GM20000 (cell line): ENCODE results near the gene FAM168A.
A peak's percentile ranks its signal among the peaks of the same experiment; 100 is the strongest.
"Not testable (repeated sequence)": the region's sequence is repeated elsewhere in the genome, so short reads cannot be mapped to it uniquely, and the experiment has no call there.

Source experiments
- DNase-seq: peaks from one replicate; pipeline ENCODE4 v3.0.0; 2012; ENCODE audit warnings: low spot score
- TF ChIP-seq, protein P1 (sequence below): IDR thresholded peaks from 2 replicates; pipeline ENCODE4 v1.5.1; 2012; ENCODE audit warnings: mild to moderate bottlenecking, control low read depth; ENCODE audit errors: extremely low read depth, missing control alignments

FAM168A gene

DNA sequence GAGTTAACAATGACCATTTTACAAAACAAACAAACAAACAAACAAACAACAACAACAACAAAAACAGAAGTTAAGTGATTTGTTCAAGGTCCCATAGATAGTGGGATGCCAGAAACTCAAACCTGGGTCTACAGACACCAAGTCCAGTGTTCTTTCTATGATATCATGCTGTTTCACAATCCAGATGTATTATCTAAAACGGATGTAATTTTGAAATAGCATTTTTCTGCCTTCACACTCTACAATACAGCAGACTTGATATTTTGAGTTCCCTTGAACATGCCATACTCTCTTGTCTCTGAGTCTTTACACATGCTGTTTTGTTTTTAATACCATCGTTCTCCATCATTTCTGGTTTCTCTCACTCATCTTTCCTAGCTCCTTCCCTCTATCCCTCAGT, 117.2 kb downstream of the FAM168A start:
- no peak for DNase-seq

DNA sequence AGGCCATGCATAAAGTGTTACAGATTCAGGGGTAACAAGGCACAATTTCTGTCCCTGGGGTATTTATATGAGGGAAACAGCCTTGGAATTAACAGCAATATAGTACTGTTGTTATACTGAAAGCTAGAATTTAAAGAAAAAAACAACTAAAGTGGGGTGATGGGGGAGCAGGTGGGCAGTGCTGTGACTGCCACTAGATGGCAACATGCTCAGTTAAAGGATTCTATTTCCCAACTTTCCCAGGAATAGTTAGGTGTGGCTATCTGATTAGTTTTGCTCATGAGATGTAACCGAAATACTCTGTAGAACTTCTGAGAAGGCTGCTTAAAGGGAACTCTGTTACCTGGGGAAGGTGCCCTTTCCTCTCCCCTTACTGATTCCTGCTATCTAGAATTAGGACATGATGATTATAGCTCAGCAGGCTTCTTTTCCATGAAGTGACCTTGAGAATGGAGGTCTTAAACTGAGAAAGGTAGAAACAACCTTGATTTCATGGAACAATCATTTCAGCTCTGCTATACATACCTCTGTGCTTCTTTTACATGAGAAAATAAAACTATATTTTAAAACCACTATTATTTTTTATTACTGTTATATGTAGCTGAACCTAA, 119.1 kb downstream of the FAM168A start:
- TF ChIP-seq, protein P1, sequence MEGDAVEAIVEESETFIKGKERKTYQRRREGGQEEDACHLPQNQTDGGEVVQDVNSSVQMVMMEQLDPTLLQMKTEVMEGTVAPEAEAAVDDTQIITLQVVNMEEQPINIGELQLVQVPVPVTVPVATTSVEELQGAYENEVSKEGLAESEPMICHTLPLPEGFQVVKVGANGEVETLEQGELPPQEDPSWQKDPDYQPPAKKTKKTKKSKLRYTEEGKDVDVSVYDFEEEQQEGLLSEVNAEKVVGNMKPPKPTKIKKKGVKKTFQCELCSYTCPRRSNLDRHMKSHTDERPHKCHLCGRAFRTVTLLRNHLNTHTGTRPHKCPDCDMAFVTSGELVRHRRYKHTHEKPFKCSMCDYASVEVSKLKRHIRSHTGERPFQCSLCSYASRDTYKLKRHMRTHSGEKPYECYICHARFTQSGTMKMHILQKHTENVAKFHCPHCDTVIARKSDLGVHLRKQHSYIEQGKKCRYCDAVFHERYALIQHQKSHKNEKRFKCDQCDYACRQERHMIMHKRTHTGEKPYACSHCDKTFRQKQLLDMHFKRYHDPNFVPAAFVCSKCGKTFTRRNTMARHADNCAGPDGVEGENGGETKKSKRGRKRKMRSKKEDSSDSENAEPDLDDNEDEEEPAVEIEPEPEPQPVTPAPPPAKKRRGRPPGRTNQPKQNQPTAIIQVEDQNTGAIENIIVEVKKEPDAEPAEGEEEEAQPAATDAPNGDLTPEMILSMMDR, result peak; percentile 42
- DNase-seq, result peak; percentile 9

More for the DNA sequence above, 117.2 kb downstream of the FAM168A start:
- TF ChIP-seq, protein P1, result no peak

DNA sequence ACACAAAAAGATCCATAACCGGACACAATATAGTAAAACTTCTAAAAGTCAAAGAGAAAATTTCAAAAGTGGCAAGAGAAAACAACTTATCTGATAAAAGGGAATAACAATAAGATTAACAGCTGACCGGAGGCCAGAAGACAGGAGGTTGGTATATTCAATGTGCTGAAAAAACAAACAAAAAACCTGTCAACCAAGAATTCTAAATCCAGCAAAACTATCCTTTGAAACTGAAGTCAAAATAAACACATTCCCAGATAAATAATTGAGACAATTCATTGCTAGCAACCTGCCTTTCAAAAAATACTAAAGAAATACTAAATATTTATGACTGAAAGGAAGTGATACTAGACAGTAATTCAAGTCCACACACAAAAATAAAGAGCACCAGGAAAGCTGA, 120.4 kb downstream of the FAM168A start:
- TF ChIP-seq, protein P1, result no peak
- DNase-seq, result no peak

DNA sequence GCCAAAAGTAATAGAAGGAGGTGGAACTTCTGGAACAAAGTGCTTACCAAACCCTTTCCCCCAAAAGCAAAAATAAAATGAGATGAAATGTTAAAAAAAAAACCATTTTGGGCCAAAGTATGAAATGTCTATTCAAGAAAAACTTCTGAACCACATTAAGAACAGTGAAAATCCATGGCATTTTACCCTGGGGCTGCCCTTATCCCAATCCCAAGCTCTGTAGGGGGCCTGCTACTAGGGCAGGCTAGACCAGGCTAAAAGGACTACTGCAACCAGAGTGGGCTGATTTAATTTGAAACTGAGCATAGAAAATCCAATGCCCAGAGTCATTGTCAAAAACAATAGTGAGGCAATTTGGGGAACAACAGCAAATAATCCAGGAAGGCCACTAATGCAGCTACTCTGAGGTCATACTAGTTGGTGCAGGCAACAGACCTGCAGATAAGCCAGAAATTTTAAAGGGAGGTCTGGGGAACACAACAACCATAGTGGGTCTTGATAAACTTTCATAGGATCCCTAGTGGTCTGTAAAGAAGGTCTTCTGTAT, 122.3 kb downstream of the FAM168A start:
- TF ChIP-seq, protein P1, result no peak
- no peak for DNase-seq

DNA sequence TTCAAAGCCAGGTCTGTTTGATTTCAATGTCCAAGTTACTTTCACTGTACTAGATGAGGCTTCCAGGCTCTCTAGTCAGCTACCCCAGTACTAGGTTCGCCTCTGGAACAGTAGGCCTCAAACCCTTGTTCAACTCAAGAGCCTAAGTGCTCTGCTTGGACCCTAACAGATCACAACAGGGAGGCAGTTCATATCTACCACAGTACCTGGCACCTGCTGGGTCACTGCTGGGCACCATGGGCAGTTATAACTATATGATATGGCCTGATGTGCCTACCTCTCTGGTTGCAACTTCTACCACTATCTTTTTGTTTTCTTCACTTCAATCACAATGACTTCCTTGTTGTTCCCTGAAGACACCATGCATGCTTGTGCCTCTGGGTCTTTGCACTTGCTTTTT, 124.7 kb downstream of the FAM168A start:
- DNase-seq, result no peak
- TF ChIP-seq, protein P1, result no peak

DNA sequence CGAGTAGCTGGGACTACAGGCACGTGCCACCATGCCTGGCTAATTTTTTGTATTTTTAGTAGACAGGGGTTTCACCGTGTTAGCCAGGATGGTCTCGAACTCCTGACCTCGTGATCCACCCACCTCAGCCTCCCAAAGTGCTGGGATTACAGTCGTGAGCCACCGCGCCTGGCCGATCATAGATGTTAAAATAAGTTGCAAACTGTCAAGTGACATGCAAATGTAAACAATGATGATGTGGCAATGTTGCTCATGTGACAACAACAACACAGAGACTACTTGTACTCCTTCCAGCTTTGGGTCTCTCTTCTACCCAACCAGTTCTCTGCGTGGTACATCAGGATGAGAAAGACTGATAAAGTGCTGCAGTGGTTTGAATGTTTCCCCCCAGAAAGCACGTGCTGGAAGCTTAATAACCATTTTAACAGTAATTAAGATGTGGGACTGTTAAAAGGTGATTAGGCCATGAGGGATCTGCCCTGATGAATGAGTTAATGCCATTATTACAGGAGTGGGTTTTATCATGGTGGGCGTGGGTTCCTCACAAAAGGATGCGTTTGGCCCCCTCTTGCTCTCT, 127.8 kb downstream of the FAM168A start:
- DNase-seq, result not testable (repeated sequence)

DNA sequence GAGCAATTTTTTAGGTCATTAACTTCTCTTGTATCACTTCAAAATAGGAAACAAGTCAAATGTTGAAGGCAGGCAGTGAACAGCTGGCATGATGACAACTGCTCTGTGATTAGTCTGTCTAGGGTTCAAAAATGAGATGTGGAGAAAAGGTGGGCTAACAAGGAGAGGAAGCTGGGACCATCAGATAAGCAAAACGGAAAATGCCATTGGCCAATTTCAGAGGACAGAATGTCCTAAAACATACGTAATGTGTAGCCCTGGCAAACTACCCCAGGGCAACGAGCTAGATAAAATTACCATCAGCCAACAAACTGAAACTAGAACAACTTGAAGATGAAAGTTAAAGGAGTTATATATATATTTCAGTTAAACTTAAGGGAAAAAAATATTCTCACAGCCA, 128.5 kb downstream of the FAM168A start:
- DNase-seq, result no peak
- TF ChIP-seq, protein P1, result no peak

DNA sequence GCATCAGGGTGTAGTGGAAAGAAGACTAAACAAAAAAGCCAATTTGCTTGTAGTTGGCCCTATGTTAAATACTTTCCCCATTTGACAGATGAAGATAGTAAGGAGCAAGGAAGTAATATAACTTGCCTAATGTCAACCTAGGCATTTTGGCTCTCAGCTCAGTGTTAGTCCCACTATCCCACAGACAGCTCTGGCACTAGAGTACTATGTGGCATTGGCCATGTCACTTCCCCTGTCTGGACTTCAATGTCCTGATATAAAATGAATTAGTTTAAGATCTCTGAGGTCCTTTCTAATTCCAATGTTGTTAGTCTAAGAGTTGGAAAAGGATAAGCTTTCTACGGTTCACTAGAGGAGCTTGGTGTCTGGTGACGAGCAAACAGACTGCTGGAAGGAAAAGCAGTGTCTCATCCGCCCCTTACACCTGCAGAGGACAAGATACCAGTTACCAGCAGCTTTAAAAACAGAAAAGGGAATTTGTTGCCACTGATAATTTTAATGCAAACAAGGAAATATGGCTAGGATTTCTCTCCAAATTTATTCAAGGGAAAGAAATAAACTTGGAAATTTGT, 129.2 kb downstream of the FAM168A start:
- TF ChIP-seq, protein P1, result no peak
- no peak for DNase-seq
